ENCODE measurements around the gene MAMDC4. TPM values are rescaled to one million over a fixed set of nuclear protein-coding genes. Genes with fewer than 3 reads are reported as not detected.

The MAMDC4 gene
- polyA plus RNA-seq, 1 donor (not counting 4 experiments of a cell fraction or from before 2014, with no cell fraction given), result 0.49 TPM

DNA sequence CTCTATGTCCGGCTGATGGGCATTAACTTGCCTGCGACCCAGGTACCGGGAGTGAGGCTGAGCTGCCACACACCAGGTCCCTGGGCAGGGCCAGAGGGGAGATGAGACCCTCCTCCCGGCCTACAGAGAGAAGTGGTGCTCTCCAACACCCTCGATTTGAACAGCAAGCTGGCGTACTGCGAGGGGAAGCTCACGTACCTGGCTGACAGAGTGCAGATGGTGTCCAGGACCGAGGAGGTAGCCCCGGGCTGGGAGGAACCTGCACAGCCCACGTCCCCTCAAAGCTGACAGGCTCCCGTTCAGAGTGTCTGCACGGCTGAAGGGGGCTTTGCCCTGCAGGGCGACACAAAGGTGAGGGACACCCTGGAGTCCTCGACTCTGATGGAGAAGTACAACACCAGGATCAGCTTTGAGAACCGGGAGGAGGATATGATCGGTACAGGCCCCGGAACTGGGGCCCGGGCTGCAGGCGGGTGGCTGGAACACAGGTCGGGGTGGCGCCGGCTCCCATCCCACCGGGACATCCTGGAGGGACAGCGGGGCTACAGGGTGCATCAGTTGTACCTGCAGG, 45.4 kb upstream of the MAMDC4 start:
- dilution Hi-C loops (cut with MboI; ENCODE audit: extremely low pct_ligation_motif_present, low sequenced_read_pairs), result loop anchor here (25.0 kb wide), 1 partner anchor 131 kb away; the partner anchor contains the start of genes C8G and FBXW5
- Histone ChIP-seq H3K4me3 (ENCODE audit: control insufficient read depth in 2 of 3, extremely low read depth in 1 of 3, insufficient read depth in 2 of 3, low read depth in 1 of 3, low read length in 3 of 3) (peak overlapping the region; percentile 61 to 75 (median 74)), H3K4me1 (ENCODE audit: control insufficient read depth, extremely low read depth, insufficient read depth, low read length) (peaks cover 15% of the 10 kb centered on the region), H3K79me2 (ENCODE audit: control insufficient read depth, insufficient read depth, low read length) (peaks cover 34% of the 10 kb centered on the region), H3K27me3 (ENCODE audit: control insufficient read depth, extremely low read depth, insufficient read depth, low read length) (no peaks in the 10 kb centered on the region), H4K20me1 (ENCODE audit: control insufficient read depth, extremely low read depth, insufficient read depth, low read length) (no peaks in the 10 kb centered on the region), H3K9ac (ENCODE audit: control insufficient read depth, extremely low read depth, insufficient read depth, low read length) (peak overlapping the region; percentile 82), H2AFZ (ENCODE audit: control insufficient read depth, low read length) (peak overlapping the region; percentile 87), H3K4me2 (ENCODE audit: control insufficient read depth, extremely low read depth, insufficient read depth, low read depth, low read length) (peak overlapping the region; percentile 84), H3K27ac (ENCODE audit: control insufficient read depth, insufficient read depth, low read length) (no peak overlapping the region), H3K9me1 (ENCODE audit: control insufficient read depth, extremely low read depth, insufficient read depth, low read length) (no peaks in the 10 kb centered on the region), H3K9me3 (ENCODE audit: control insufficient read depth, low read depth, low read length) (no peaks in the 10 kb centered on the region), H3K36me3 (ENCODE audit: control insufficient read depth in 2 of 2, extremely low read depth in 1 of 2, insufficient read depth in 2 of 2, low read length in 2 of 2) (peaks cover 0 to 10% of the 10 kb centered on the region in 2 experiments)
- DNase-seq (ENCODE audit: low read depth, low spot score) (no peak), FAIRE-seq (no peak)
- TF ChIP-seq, protein P1, sequence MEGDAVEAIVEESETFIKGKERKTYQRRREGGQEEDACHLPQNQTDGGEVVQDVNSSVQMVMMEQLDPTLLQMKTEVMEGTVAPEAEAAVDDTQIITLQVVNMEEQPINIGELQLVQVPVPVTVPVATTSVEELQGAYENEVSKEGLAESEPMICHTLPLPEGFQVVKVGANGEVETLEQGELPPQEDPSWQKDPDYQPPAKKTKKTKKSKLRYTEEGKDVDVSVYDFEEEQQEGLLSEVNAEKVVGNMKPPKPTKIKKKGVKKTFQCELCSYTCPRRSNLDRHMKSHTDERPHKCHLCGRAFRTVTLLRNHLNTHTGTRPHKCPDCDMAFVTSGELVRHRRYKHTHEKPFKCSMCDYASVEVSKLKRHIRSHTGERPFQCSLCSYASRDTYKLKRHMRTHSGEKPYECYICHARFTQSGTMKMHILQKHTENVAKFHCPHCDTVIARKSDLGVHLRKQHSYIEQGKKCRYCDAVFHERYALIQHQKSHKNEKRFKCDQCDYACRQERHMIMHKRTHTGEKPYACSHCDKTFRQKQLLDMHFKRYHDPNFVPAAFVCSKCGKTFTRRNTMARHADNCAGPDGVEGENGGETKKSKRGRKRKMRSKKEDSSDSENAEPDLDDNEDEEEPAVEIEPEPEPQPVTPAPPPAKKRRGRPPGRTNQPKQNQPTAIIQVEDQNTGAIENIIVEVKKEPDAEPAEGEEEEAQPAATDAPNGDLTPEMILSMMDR (optimal IDR thresholded peaks at IDR 0.05 in 1 of 3, IDR thresholded peaks at IDR 0.05 in 1 of 3, conservative IDR thresholded peaks at IDR 0.05 in 1 of 3; ENCODE audit: extremely low read depth in 1 of 3, insufficient read depth in 2 of 3, low read length in 3 of 3), result no peak
- no peak for TF ChIP-seq EZH2 (IDR thresholded peaks at IDR 0.05; ENCODE audit: low read length)

DNA sequence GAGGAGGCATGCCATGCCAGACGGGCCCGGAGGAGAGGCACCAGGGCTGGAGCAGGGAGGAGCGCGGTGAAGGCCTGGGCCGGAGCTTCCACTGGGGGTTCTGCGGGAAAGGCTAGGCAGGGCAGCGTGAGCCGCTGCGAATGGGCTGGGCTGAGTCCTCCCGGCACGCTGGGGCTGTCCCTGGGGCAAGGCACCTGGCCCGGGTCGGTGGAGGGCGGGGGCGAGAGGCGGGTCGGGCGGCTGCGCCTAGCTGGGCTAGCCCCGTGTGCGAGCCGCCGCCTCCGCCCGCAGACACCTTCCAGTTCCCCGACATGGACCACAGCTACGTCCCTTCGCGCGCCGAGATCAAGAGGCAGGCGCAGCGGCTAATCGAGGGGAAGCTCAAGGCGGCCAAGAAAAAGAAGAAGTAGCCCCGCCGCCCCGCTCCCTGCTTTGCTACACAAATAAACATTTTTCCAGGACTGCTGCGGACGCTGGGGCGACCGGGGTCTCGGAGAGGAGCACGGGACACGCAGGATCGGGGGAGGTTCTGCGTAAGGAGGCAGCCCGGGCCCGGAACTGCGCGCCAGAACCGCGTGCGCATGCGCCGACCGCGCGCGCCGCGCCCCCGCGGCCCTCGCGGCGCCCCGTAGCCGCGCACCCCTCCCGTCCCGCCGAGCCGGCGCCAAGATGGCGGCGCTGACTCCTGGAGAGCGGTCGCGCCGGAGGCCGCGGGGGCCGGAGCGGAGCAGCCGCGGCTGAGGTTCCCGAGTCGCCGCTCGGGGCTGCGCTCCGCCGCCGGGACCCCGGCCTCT, 44.7 kb upstream of the MAMDC4 start, which contains the start of gene RABL6:
TSS of gene RABL6 (plus strand) at position 668 of the 794 bp plus-strand sequence. CDS start 249 bp downstream, outside the sequence.
- H2AFZ ChIP-seq (ENCODE audit: control insufficient read depth, low read length), result peak within 1 kb of the TSS; percentile 87
- no peak for FAIRE-seq

More for the DNA sequence above, 44.7 kb upstream of the MAMDC4 start, which contains the start of gene RABL6:
- no peak for DNase-seq (ENCODE audit: low read depth, low spot score)
- H3K27me3 ChIP-seq (ENCODE audit: control insufficient read depth, extremely low read depth, insufficient read depth, low read length), result no peaks in the 10 kb centered on the region
- H3K4me2 ChIP-seq (ENCODE audit: control insufficient read depth, extremely low read depth, insufficient read depth, low read depth, low read length), result peak within 1 kb of the TSS; percentile 84
- TF ChIP-seq EZH2 (IDR thresholded peaks at IDR 0.05; ENCODE audit: low read length), result no peak
- TF ChIP-seq, protein P1 (optimal IDR thresholded peaks at IDR 0.05 in 1 of 3, IDR thresholded peaks at IDR 0.05 in 1 of 3, conservative IDR thresholded peaks at IDR 0.05 in 1 of 3; ENCODE audit: extremely low read depth in 1 of 3, insufficient read depth in 2 of 3, low read length in 3 of 3), result no peak
- peak within 1 kb of the TSS; percentile 61 for H3K27ac ChIP-seq (ENCODE audit: control insufficient read depth, insufficient read depth, low read length)
- H3K36me3 ChIP-seq (ENCODE audit: control insufficient read depth in 2 of 2, extremely low read depth in 1 of 2, insufficient read depth in 2 of 2, low read length in 2 of 2), result peaks cover 1 to 11% of the 10 kb centered on the region in 2 experiments
- peak within 1 kb of the TSS; percentile 61 to 88 (median 74) for H3K4me3 ChIP-seq (ENCODE audit: control insufficient read depth in 2 of 3, extremely low read depth in 1 of 3, insufficient read depth in 2 of 3, low read depth in 1 of 3, low read length in 3 of 3)
- H3K79me2 ChIP-seq (ENCODE audit: control insufficient read depth, insufficient read depth, low read length), result peaks cover 38% of the 10 kb centered on the region
- no peaks in the 10 kb centered on the region for H3K9me3 ChIP-seq (ENCODE audit: control insufficient read depth, low read depth, low read length)
- no peaks in the 10 kb centered on the region for H3K9me1 ChIP-seq (ENCODE audit: control insufficient read depth, extremely low read depth, insufficient read depth, low read length)
- no peaks in the 10 kb centered on the region for H4K20me1 ChIP-seq (ENCODE audit: control insufficient read depth, extremely low read depth, insufficient read depth, low read length)
- H3K9ac ChIP-seq (ENCODE audit: control insufficient read depth, extremely low read depth, insufficient read depth, low read length), result peak within 1 kb of the TSS; percentile 82
- peaks cover 15% of the 10 kb centered on the region for H3K4me1 ChIP-seq (ENCODE audit: control insufficient read depth, extremely low read depth, insufficient read depth, low read length)
- dilution Hi-C loops (cut with MboI; ENCODE audit: extremely low pct_ligation_motif_present, low sequenced_read_pairs), result loop anchor here (25.0 kb wide), 1 partner anchor 130 kb away; the partner anchor contains the start of genes C8G and FBXW5

Measured in keratinocyte (primary cell).